Fibroblast of villous mesenchyme (primary cell): ENCODE data around the gene SULF2. TPM values are rescaled to one million over a fixed set of nuclear protein-coding genes. Genes with fewer than 3 reads are reported as not detected.
A peak's percentile ranks its signal among the peaks of the same experiment; 100 is the strongest.

Experiments
- DNase-seq: peaks from one replicate; pipeline ENCODE4 v3.0.0-alpha.2; 2010; ENCODE audit warnings: low read depth
- H3K4me3 ChIP-seq: 2 replicates; pipeline ENCODE4 v1.5.1; 2011; ENCODE audit warnings: low read depth, mild to moderate bottlenecking, low read length
- CTCF ChIP-seq: IDR thresholded peaks from 2 replicates; pipeline ENCODE4 v1.5.1; 2012; ENCODE audit warnings: low read depth, mild to moderate bottlenecking, low read length; ENCODE audit not compliant: insufficient read depth
- total RNA-seq: library from RNA; depleted of rRNA; stranded (reverse); fragments of >200 nt; gene quantifications from 2 replicates; pipeline ENCODE4 v1.2.3, GENCODE V29; 2012

The SULF2 gene
- total RNA-seq, 1 donor = 3.5 TPM

- TF ChIP-seq CTCF = no peak
- H3K4me3 ChIP-seq = no peak overlapping the region
- DNase-seq = peak; percentile 12
Observed at GRCh38 chr20:47659904-47660601, 125.2 kb downstream of the SULF2 start.

GRCh38 chr20:47656318-47656717 lies 129.0 kb downstream of the SULF2 start:
- no peak for DNase-seq
- TF ChIP-seq CTCF = no peak
- H3K4me3 ChIP-seq = no peak overlapping the region

GRCh38 chr20:47655635-47656034 lies 129.6 kb downstream of the SULF2 start:
- TF ChIP-seq CTCF = no peak
- H3K4me3 ChIP-seq = no peak overlapping the region
- DNase-seq = no peak

GRCh38 chr20:47654370-47654769 lies 130.9 kb downstream of the SULF2 start:
- DNase-seq = no peak
- TF ChIP-seq CTCF = no peak
- H3K4me3 ChIP-seq = no peak overlapping the region

- DNase-seq = no peak
- no peak for TF ChIP-seq CTCF
- H3K4me3 ChIP-seq = no peak overlapping the region
Observed at GRCh38 chr20:47653869-47654268, 131.4 kb downstream of the SULF2 start.

- no peak overlapping the region for H3K4me3 ChIP-seq
- no peak for TF ChIP-seq CTCF
- no peak for DNase-seq
Observed at GRCh38 chr20:47652794-47653193, 132.5 kb downstream of the SULF2 start.

GRCh38 chr20:47652301-47652700 lies 133.0 kb downstream of the SULF2 start:
- no peak for DNase-seq
- no peak overlapping the region for H3K4me3 ChIP-seq
- no peak for TF ChIP-seq CTCF
